ENCODE measurements around the gene ARSJ.
"Not testable (repeated sequence)": the region's sequence is repeated elsewhere in the genome, so short reads cannot be mapped to it uniquely, and the experiment has no call there.

Gene ARSJ

DNA sequence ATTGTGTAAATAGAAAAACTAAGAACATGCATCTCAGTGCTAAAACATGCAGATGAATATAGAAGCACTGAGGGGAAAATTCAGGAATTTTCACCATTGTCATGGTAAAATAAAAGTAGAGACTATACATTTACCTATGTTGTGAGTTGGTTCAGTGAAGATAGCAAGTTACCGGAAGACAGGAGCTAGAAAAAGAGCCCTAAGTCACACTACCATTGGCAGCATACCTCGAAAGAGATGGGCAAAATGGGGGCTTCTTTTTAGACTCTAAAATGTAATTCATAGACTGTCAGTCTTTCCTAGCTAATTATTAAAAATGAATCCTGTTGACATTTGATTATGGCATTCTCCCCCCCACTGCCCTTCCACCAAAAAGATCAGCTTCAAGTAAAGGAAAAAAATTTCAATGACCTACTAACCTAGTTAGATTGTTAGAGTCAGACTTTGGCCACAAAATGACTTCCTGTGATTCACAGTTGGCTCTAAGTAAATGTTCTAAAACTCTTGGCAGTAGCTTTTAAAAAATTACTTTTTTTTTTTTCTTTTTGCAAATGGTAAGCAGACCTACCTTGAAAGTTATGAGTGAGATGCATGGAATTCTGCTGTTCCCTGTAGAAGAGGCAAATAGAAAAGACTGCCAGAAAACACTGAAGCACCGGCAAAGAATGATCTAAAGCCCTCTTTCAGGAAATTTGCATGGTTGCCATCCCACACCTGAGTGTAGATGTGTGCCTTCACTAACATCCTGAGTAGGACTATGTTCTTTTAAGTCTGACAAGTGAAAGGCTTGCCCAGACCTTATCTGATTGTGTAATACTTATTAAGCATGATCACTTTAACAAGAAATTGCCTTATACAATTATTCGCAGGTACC, 26.4 kb upstream of the ARSJ start:
- no peak for DNase-seq (ENCODE audit: low read depth)
- no peak overlapping the region for H3K4me3 ChIP-seq (ENCODE audit: control insufficient read depth, low read depth, low read length)
- TF ChIP-seq, protein P1, sequence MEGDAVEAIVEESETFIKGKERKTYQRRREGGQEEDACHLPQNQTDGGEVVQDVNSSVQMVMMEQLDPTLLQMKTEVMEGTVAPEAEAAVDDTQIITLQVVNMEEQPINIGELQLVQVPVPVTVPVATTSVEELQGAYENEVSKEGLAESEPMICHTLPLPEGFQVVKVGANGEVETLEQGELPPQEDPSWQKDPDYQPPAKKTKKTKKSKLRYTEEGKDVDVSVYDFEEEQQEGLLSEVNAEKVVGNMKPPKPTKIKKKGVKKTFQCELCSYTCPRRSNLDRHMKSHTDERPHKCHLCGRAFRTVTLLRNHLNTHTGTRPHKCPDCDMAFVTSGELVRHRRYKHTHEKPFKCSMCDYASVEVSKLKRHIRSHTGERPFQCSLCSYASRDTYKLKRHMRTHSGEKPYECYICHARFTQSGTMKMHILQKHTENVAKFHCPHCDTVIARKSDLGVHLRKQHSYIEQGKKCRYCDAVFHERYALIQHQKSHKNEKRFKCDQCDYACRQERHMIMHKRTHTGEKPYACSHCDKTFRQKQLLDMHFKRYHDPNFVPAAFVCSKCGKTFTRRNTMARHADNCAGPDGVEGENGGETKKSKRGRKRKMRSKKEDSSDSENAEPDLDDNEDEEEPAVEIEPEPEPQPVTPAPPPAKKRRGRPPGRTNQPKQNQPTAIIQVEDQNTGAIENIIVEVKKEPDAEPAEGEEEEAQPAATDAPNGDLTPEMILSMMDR (IDR thresholded peaks at IDR 0.05; ENCODE audit: control insufficient read depth, insufficient read depth, low read depth, low read length, missing control alignments): no peak

DNA sequence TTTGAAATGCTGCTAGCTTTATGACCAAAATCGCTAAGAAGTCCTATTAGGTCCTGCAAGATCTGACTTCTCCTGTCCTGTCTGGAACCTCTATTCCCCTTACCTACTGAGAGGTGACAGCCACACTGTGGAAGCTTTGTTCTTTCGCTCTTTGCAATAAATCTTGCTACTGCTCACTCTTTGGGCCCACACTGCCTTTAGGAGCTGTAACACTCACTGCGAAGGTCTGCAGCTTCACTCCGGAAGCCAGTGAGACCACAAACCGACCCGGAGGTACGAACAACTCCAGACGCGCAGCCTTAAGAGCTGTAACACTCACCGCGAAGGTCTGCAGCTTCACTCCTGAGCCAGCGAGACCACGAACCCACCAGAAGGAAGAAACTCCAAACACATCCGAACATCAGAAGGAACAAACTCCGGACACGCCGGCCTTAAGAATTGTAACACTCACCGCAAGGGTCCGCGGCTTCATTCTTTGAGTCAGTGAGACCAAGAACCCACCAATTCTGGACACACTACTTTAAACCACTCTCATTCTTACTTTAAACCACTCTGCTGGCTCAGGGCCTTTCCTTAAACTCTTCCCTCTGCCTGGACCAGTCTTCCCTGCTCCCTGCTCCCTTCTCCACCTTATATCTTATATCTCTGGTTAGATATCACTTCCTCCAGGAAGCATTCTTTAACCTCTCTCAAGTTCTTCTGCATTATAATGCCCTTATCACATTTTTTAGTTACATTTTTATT, 25.2 kb upstream of the ARSJ start:
- not testable (repeated sequence) for H3K4me3 ChIP-seq (ENCODE audit: control insufficient read depth, low read depth, low read length); DNase-seq (ENCODE audit: low read depth)

GRCh38 chr4:113998531-113998930, 19.1 kb upstream of the ARSJ start:
- DNase-seq (ENCODE audit: low read depth): no peak
- no peak overlapping the region for H3K4me3 ChIP-seq (ENCODE audit: control insufficient read depth, low read depth, low read length)
- TF ChIP-seq, protein P1 (IDR thresholded peaks at IDR 0.05; ENCODE audit: control insufficient read depth, insufficient read depth, low read depth, low read length, missing control alignments): no peak

DNA sequence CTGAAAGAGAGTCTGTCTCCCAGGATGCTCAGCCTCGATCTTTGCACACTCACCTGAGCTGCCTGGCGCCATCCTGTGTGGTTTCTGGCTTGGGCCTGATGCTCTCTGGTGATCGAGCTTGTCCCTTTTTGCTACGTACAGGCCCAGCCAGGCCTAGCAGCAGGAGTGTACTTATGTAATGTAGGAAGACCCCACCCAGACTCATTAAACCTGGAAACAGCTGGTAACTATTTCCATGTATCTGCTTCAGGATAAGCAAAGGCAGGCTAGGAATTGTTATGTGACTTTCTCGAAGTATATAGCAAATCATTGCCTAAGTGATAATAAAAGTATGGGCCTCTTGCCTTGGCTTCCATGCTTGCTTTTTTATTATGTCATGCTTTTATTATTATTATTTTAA, 18.6 kb upstream of the ARSJ start:
- TF ChIP-seq, protein P1 (IDR thresholded peaks at IDR 0.05; ENCODE audit: control insufficient read depth, insufficient read depth, low read depth, low read length, missing control alignments): no peak
- H3K4me3 ChIP-seq (ENCODE audit: control insufficient read depth, low read depth, low read length): no peak overlapping the region
- no peak for DNase-seq (ENCODE audit: low read depth)

DNA sequence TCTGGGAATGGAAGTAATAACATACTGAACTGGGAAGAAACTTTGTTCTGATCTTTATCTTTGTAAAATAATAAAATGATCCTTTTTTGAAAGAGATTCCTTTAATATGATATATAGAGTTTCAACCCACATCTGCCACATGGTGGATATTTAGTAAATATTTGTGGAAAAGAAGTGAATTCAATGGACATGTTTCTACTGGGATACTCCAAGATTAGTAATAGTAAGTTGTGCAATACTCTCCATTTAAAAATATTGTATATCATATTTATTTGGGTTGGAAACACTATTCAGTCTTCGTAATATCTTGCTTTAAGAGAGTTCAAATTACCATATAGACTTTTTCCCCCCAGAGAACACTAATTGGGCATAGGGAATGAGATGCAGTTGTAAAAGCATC, 17.8 kb upstream of the ARSJ start:
- H3K4me3 ChIP-seq (ENCODE audit: control insufficient read depth, low read depth, low read length): no peak overlapping the region
- no peak for DNase-seq (ENCODE audit: low read depth)
- TF ChIP-seq, protein P1 (IDR thresholded peaks at IDR 0.05; ENCODE audit: control insufficient read depth, insufficient read depth, low read depth, low read length, missing control alignments): no peak

DNA sequence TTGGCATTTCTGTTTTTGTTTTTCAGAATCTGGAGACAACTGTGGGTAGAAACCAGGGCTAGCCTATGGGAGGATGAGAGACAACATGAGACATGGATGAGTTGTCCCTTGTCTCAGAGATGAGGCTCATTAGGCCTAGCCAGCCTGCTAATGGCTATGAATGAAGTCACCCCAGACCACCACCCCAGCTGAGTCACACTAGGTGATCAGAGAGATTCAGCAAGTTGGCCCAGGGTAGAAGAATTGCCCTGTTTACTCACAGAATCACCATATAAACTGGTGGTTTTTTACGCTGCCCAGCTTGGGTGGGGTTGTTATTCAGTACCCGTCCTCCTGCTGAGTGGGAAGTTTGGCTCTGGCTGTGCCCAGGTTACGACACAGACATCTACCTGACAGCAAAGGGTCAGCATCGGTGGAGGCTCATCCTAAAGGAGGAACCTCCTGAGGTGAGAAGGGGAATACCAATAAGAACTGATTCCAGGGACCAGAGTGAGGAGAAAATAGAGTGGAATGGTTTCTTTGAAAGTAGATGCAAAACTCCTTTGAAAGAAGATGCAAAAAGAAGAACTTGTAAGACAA, 17.2 kb upstream of the ARSJ start:
- no peak overlapping the region for H3K4me3 ChIP-seq (ENCODE audit: control insufficient read depth, low read depth, low read length)
- DNase-seq (ENCODE audit: low read depth): no peak
- TF ChIP-seq, protein P1 (IDR thresholded peaks at IDR 0.05; ENCODE audit: control insufficient read depth, insufficient read depth, low read depth, low read length, missing control alignments): no peak

- DNase-seq (ENCODE audit: low read depth): no peak
- TF ChIP-seq, protein P1 (IDR thresholded peaks at IDR 0.05; ENCODE audit: control insufficient read depth, insufficient read depth, low read depth, low read length, missing control alignments): no peak
- no peak overlapping the region for H3K4me3 ChIP-seq (ENCODE audit: control insufficient read depth, low read depth, low read length)
These were observed 14.4 kb upstream of the ARSJ start for GRCh38 chr4:113993887-113994286.

All from AG09309 (cell line).